GM19035 (cell line): Measurements from ENCODE around the gene USP13.
"Not testable (repeated sequence)": the region's sequence is repeated elsewhere in the genome, so short reads cannot be mapped to it uniquely, and the experiment has no call there.

Source experiments
- ATAC-seq: cut with Tn5 transposase; IDR thresholded peaks from one replicate; pipeline ENCODE4 v1.9.1; 2021; ENCODE audit not compliant: unreplicated experiment

The USP13 gene

GRCh38 chr3:179652447-179653095 is at the start of gene USP13:
TSS of gene USP13 (plus strand) at chr3:179653040. CDS start at chr3:179653226, 186 bp downstream.
- peak; percentile 58 for ATAC-seq

- ATAC-seq = no peak
Observed at GRCh38 chr3:179603321-179603720, 49.5 kb upstream of the USP13 start.

GRCh38 chr3:179603831-179604230 is 49.0 kb upstream of the USP13 start:
- ATAC-seq = no peak

GRCh38 chr3:179604321-179605078 is 48.3 kb upstream of the USP13 start, which contains the start of the genes MRPL47 and NDUFB5:
TSS of gene MRPL47 (minus strand) at chr3:179604638. CDS start at chr3:179604624, 14 bp downstream.
TSS of gene NDUFB5 (plus strand) at chr3:179604794. CDS start at chr3:179604816, 22 bp downstream.
- ATAC-seq = peak; percentile 97

GRCh38 chr3:179606534-179607085 is 46.2 kb upstream of the USP13 start:
- ATAC-seq = no peak

GRCh38 chr3:179608931-179609720 is 43.7 kb upstream of the USP13 start:
- ATAC-seq = peak; percentile 51

GRCh38 chr3:179610066-179610465 is 42.8 kb upstream of the USP13 start:
- no peak for ATAC-seq

- ATAC-seq = no peak
Observed at GRCh38 chr3:179613807-179614206, 39.0 kb upstream of the USP13 start.

GRCh38 chr3:179615458-179616173 is 37.2 kb upstream of the USP13 start:
- ATAC-seq = no peak

GRCh38 chr3:179622023-179622422 is 30.8 kb upstream of the USP13 start:
- ATAC-seq = no peak

GRCh38 chr3:179624451-179624850 is 28.4 kb upstream of the USP13 start:
- ATAC-seq = no peak

- ATAC-seq = no peak
Observed at GRCh38 chr3:179630753-179631451, 21.9 kb upstream of the USP13 start.

GRCh38 chr3:179640469-179640868 is 12.4 kb upstream of the USP13 start:
- ATAC-seq = no peak

GRCh38 chr3:179642871-179643270 is 10.0 kb upstream of the USP13 start:
- no peak for ATAC-seq

GRCh38 chr3:179643837-179644236 is 9.0 kb upstream of the USP13 start:
- not testable (repeated sequence) for ATAC-seq

- no peak for ATAC-seq
Observed at GRCh38 chr3:179646177-179646576, 6.7 kb upstream of the USP13 start.

- no peak for ATAC-seq
Observed at GRCh38 chr3:179651687-179652446, 973 bp upstream of the USP13 start.

- peak; percentile 68 for ATAC-seq
Observed at GRCh38 chr3:179653096-179653797, 407 bp downstream of the USP13 start.

- no peak for ATAC-seq
Observed at GRCh38 chr3:179655236-179655635, 2.4 kb downstream of the USP13 start.
